Activated CD8-positive, alpha-beta memory T cell treated with anti-CD3 and anti-CD28 coated beads, Interleukin-2, amount 50 U/mL, for 1 hour (primary cell): ENCODE measurements around the gene RAVER1.

Experiments used
- DNase-seq: peaks from one replicate; pipeline ENCODE4 v3.0.0-alpha.2; 2020; ENCODE audit errors: extremely low read depth

Gene RAVER1

GRCh38 chr19:10270616-10271394 is 62.5 kb downstream of the RAVER1 start, which contains the start of gene ICAM1:
Gene ICAM1 (plus strand): TSS chr19:10271120. CDS start chr19:10271160, 40 bp downstream.
- peak; percentile 43 for DNase-seq

- no peak for DNase-seq
Measured at GRCh38 chr19:10270180-10270615, 63.1 kb downstream of the RAVER1 start.

- DNase-seq = peak; percentile 39
Measured at GRCh38 chr19:10269333-10270179, 63.8 kb downstream of the RAVER1 start.

- DNase-seq = no peak
Measured at GRCh38 chr19:10268071-10268470, 65.3 kb downstream of the RAVER1 start.

GRCh38 chr19:10266706-10267105 is 66.6 kb downstream of the RAVER1 start:
- no peak for DNase-seq
